Loucy (cell line): ENCODE data around the gene THPO.

Source experiments
- EZH2phosphoT487 ChIP-seq: fragments of 200-600 bp; IDR thresholded peaks from 2 replicates; pipeline ENCODE4 v1.6.1; 2018; ENCODE audit warnings: antibody characterized with exemption, mild to moderate bottlenecking, moderate library complexity, borderline replicate concordance
- TF ChIP-seq, protein P1 (sequence below): fragments of 200-600 bp; sonication (generic); conservative IDR thresholded peaks from 2 replicates; pipeline ENCODE4 v1.5.1; 2014; ENCODE audit warnings: mild to moderate bottlenecking, antibody characterized with exemption, low read length

DNA sequence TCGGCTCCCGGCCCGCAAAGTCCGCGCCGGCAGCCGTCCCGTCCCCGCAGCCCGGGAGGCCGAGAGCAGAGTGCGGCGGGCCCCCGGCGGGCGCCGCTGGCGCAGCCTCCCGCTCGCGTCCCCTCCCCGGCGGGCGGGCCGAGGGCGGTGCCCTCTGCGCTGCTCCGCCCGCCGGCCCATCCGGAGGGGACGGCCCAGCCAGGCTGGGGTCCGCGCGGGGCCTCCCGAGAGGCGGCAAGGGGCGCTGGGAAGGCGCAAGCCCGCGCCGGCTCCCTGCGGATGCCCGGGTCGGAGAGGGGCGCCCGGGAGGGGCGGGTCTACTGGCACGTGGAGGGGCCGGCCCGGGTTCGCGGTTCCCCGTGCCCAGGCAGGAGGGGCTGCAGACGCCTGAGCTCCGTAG is 16.5 kb downstream of the THPO start, which contains the start of the genes CLCN2 and POLR2H:
- TF ChIP-seq, protein P1, sequence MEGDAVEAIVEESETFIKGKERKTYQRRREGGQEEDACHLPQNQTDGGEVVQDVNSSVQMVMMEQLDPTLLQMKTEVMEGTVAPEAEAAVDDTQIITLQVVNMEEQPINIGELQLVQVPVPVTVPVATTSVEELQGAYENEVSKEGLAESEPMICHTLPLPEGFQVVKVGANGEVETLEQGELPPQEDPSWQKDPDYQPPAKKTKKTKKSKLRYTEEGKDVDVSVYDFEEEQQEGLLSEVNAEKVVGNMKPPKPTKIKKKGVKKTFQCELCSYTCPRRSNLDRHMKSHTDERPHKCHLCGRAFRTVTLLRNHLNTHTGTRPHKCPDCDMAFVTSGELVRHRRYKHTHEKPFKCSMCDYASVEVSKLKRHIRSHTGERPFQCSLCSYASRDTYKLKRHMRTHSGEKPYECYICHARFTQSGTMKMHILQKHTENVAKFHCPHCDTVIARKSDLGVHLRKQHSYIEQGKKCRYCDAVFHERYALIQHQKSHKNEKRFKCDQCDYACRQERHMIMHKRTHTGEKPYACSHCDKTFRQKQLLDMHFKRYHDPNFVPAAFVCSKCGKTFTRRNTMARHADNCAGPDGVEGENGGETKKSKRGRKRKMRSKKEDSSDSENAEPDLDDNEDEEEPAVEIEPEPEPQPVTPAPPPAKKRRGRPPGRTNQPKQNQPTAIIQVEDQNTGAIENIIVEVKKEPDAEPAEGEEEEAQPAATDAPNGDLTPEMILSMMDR: no peak
- no peak for TF ChIP-seq EZH2phosphoT487
